Karpas-422 (cell line): ENCODE data around the gene PTTG1IP2. TPM values are rescaled to one million over a fixed set of nuclear protein-coding genes. Genes with fewer than 3 reads are reported as not detected.
"Not testable (repeated sequence)": the region's sequence is repeated elsewhere in the genome, so short reads cannot be mapped to it uniquely, and the experiment has no call there.

Source experiments
- DNase-seq: peaks from one replicate; pipeline ENCODE4 v3.0.0-alpha.2; 2015
- H2AFZ ChIP-seq: fragments of 200-600 bp; sonication (generic); 2 replicates; pipeline ENCODE4 v1.6.1; 2014; ENCODE audit warnings: antibody characterized with exemption, low read length, mixed read lengths
- H3K27ac ChIP-seq: fragments of 200-600 bp; sonication (generic); 2 replicates; pipeline ENCODE4 v1.5.1; 2014; ENCODE audit warnings: mild to moderate bottlenecking, low read length, moderate library complexity
- H3K27me3 ChIP-seq: fragments of 200-600 bp; sonication (generic); 2 replicates; pipeline ENCODE4 v1.6.1; 2014; ENCODE audit warnings: low read length, mixed read lengths
- H3K36me3 ChIP-seq: fragments of 200-600 bp; sonication (generic); 2 replicates; pipeline ENCODE4 v1.6.1; 2014; ENCODE audit warnings: low read length, mixed read lengths; ENCODE audit not compliant: insufficient read depth
- H3K4me1 ChIP-seq: fragments of 200-600 bp; sonication (generic); 2 replicates; pipeline ENCODE4 v1.6.1; 2014; ENCODE audit warnings: mild to moderate bottlenecking, low read length, mixed read lengths
- H3K4me2 ChIP-seq: fragments of 200-600 bp; sonication (generic); 2 replicates; pipeline ENCODE4 v1.6.1; 2014; ENCODE audit warnings: low read length, low read depth, mild to moderate bottlenecking; ENCODE audit not compliant: poor library complexity, severe bottlenecking
- H3K4me3 ChIP-seq: fragments of 200-600 bp; sonication (generic); 2 replicates; pipeline ENCODE4 v1.5.1; 2014; ENCODE audit warnings: mild to moderate bottlenecking, antibody characterized with exemption, low read length, mixed read lengths
- H3K79me2 ChIP-seq: fragments of 200-600 bp; sonication (generic); 2 replicates; pipeline ENCODE4 v1.6.1; 2014; ENCODE audit warnings: mild to moderate bottlenecking, low read length, mixed read lengths
- H3K9ac ChIP-seq: fragments of 200-600 bp; sonication (generic); 2 replicates; pipeline ENCODE4 v1.6.0; 2014; ENCODE audit warnings: low read length
- H3K9me2 ChIP-seq: fragments of 200-600 bp; sonication (generic), shearing (Covaris generic); replicated peaks from 2 replicates; pipeline ENCODE4 v1.6.0; 2014; ENCODE audit warnings: mild to moderate bottlenecking, low read length, moderate library complexity; ENCODE audit not compliant: insufficient read depth
- H3K9me3 ChIP-seq: fragments of 300-700, 200-600 bp; sonication (generic); 2 replicates; pipeline ENCODE4 v1.6.1; 2014; ENCODE audit warnings: low read length, mixed read lengths
- H4K20me1 ChIP-seq: fragments of 200-600 bp; sonication (generic); 2 replicates; pipeline ENCODE4 v1.6.1; 2014; ENCODE audit warnings: mild to moderate bottlenecking, antibody characterized with exemption, low read length, low read depth; ENCODE audit not compliant: insufficient read depth
- total RNA-seq: library from RNA; depleted of rRNA; stranded (reverse); fragments of >200 nt; shearing (Covaris generic); gene quantifications from 2 replicates; pipeline ENCODE4 v1.2.3, GENCODE V29; 2014; ENCODE audit warnings: low replicate concordance

Gene PTTG1IP2
- total RNA-seq, 1 experiment from 2014 or later: not detected

GRCh38 chr7:90463151-90463628, 6.2 kb upstream of the PTTG1IP2 start:
- peak overlapping the region; percentile 24 for H3K4me2 ChIP-seq
- H3K4me3 ChIP-seq: peak overlapping the region; percentile 28; the same call in 1 of the 2 replicates
- H3K27ac ChIP-seq: not testable (repeated sequence)

DNA sequence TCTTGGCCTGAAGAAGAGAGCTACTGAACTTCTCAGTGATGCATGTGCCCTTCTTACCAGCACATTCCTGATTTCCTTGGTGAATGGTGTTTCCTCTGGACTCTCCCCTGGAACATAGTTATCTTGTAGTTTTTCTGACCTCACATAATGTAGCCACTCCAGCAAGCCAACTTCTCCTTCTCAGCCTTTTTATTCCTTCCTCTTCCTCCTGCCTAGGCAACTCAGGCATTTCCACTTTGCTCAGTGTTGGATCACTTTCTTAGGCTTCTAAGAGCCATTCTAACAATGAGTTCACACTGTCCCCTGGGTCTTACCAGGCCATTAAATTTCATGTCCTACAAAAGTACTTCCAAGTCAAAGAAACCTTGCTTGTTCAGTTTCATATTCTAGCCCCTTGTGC, 3.6 kb upstream of the PTTG1IP2 start:
- Histone ChIP-seq H3K9me2 (no peaks in the 10 kb centered on the region), H4K20me1 (no peaks in the 10 kb centered on the region), H3K4me2 (no peak overlapping the region), H3K4me1 (no peaks in the 10 kb centered on the region), H3K4me3 (no peak overlapping the region), H3K79me2 (no peaks in the 10 kb centered on the region), H3K9me3 (peaks cover 3% of the 10 kb centered on the region; the same call in 1 of the 2 replicates), H3K36me3 (no peaks in the 10 kb centered on the region), H3K9ac (no peak overlapping the region), H2AFZ (no peak overlapping the region), H3K27me3 (0 out of 2 replicates have a peak, but pooled peaks cover 3% of the 10 kb centered on the region), H3K27ac (no peak overlapping the region)
- DNase-seq: no peak

More at GRCh38 chr7:90463151-90463628, 6.2 kb upstream of the PTTG1IP2 start:
- not testable (repeated sequence) for H3K79me2 ChIP-seq, H3K36me3 ChIP-seq, H4K20me1 ChIP-seq, DNase-seq, H3K9ac ChIP-seq, H3K9me3 ChIP-seq, H3K4me1 ChIP-seq, H3K27me3 ChIP-seq, H3K9me2 ChIP-seq
- H2AFZ ChIP-seq: peak overlapping the region; percentile 18; the same call in 1 of the 2 replicates

GRCh38 chr7:90472805-90473540, 3.5 kb downstream of the PTTG1IP2 start:
- no peak for DNase-seq
- H3K36me3 ChIP-seq: no peaks in the 10 kb centered on the region
- no peak overlapping the region for H3K27ac ChIP-seq
- no peaks in the 10 kb centered on the region for H3K4me1 ChIP-seq
- no peaks in the 10 kb centered on the region for H3K9me2 ChIP-seq
- no peak overlapping the region for H3K4me2 ChIP-seq
- H3K27me3 ChIP-seq: 0 out of 2 replicates have a peak, but pooled peaks cover 3% of the 10 kb centered on the region
- H3K79me2 ChIP-seq: no peaks in the 10 kb centered on the region
- H3K9me3 ChIP-seq: no peaks in the 10 kb centered on the region
- no peak overlapping the region for H3K9ac ChIP-seq
- no peak overlapping the region for H2AFZ ChIP-seq
- no peaks in the 10 kb centered on the region for H4K20me1 ChIP-seq
- no peak overlapping the region for H3K4me3 ChIP-seq

- Histone ChIP-seq H3K4me2 (no peak overlapping the region), H3K79me2 (no peaks in the 10 kb centered on the region), H3K36me3 (no peaks in the 10 kb centered on the region), H3K4me1 (no peaks in the 10 kb centered on the region), H3K9me2 (no peaks in the 10 kb centered on the region), H3K27me3 (0 out of 2 replicates have a peak, but pooled peaks cover 3% of the 10 kb centered on the region), H2AFZ (no peak overlapping the region), H3K4me3 (no peak overlapping the region), H3K9ac (no peak overlapping the region), H4K20me1 (no peaks in the 10 kb centered on the region), H3K9me3 (no peaks in the 10 kb centered on the region), H3K27ac (no peak overlapping the region)
- DNase-seq: no peak
Observed at GRCh38 chr7:90473814-90474213, 4.4 kb downstream of the PTTG1IP2 start.

DNA sequence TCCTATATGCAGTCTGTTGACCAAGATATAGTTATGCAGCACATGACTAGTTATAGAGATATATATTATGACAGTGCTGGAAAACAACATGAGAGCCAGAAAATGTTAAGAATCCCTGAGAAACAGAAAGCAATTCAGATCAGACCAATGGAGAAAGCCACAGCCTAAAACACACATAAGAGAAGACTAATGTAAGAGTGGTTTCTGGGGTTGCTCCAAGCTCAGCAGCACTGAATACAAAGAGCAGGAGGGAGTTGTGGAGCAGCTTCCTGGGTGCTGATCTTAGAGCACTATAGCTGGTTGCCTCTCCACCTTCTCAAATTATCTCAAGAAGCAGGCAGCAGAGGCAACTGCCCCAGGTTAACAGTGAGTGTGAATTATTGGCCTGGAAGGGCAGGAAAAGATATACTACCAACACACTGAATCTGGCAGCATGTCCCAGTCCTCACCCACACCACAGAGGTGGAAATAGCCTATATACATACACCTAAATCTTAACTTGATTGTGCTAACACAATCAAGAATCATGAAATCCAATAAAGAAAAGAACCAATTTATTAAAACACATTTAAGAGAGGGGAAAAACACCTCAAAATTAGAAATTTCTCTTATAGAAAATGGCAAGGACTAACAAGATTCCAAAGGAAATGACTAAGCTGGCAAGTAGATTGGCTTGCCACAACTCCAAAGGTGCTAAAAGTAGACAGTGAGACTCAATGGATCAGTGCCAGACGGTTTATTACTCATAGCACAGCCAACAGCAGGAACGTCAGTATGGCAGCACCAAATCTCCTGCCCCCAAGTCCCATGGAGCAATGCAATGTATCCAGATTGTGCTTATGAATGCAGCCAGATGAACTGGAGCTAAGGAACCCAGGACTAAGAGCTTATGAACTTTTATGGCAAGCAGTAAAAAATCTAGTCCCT, 5.1 kb downstream of the PTTG1IP2 start:
- no peak overlapping the region for H2AFZ ChIP-seq
- DNase-seq: no peak
- no peaks in the 10 kb centered on the region for H3K79me2 ChIP-seq
- no peaks in the 10 kb centered on the region for H3K36me3 ChIP-seq
- H3K27ac ChIP-seq: no peak overlapping the region
- no peaks in the 10 kb centered on the region for H3K4me1 ChIP-seq
- H3K4me3 ChIP-seq: no peak overlapping the region
- no peak overlapping the region for H3K4me2 ChIP-seq
- H4K20me1 ChIP-seq: no peaks in the 10 kb centered on the region
- H3K9ac ChIP-seq: no peak overlapping the region
- no peaks in the 10 kb centered on the region for H3K9me3 ChIP-seq
- no peaks in the 10 kb centered on the region for H3K9me2 ChIP-seq
- H3K27me3 ChIP-seq: 0 out of 2 replicates have a peak, but pooled peaks cover 3% of the 10 kb centered on the region

GRCh38 chr7:90483251-90483650, 13.8 kb downstream of the PTTG1IP2 start:
- Histone ChIP-seq H3K4me1 (no peaks in the 10 kb centered on the region), H3K79me2 (no peaks in the 10 kb centered on the region), H3K9me2 (no peaks in the 10 kb centered on the region), H3K27ac (no peak overlapping the region), H2AFZ (no peak overlapping the region), H3K36me3 (no peaks in the 10 kb centered on the region), H3K27me3 (no peaks in the 10 kb centered on the region), H3K4me2 (no peak overlapping the region), H3K9ac (no peak overlapping the region), H3K9me3 (no peaks in the 10 kb centered on the region), H4K20me1 (no peaks in the 10 kb centered on the region), H3K4me3 (no peak overlapping the region)
- no peak for DNase-seq

- H3K4me3 ChIP-seq: no peak overlapping the region
- no peak overlapping the region for H3K27ac ChIP-seq
- H3K9ac ChIP-seq: no peak overlapping the region
- H2AFZ ChIP-seq: no peak overlapping the region
- H4K20me1 ChIP-seq: no peaks in the 10 kb centered on the region
- H3K4me2 ChIP-seq: no peak overlapping the region
- no peaks in the 10 kb centered on the region for H3K27me3 ChIP-seq
- H3K9me3 ChIP-seq: no peaks in the 10 kb centered on the region
- H3K36me3 ChIP-seq: no peaks in the 10 kb centered on the region
- H3K4me1 ChIP-seq: no peaks in the 10 kb centered on the region
- no peaks in the 10 kb centered on the region for H3K79me2 ChIP-seq
- no peaks in the 10 kb centered on the region for H3K9me2 ChIP-seq
- no peak for DNase-seq
Observed at GRCh38 chr7:90484706-90485105, 15.3 kb downstream of the PTTG1IP2 start.

- DNase-seq: no peak
- H3K36me3 ChIP-seq: no peaks in the 10 kb centered on the region
- no peaks in the 10 kb centered on the region for H3K79me2 ChIP-seq
- no peaks in the 10 kb centered on the region for H3K9me2 ChIP-seq
- no peak overlapping the region for H3K4me3 ChIP-seq
- H3K27ac ChIP-seq: no peak overlapping the region
- no peak overlapping the region for H3K9ac ChIP-seq
- no peaks in the 10 kb centered on the region; the same call in 1 of the 2 replicates for H3K27me3 ChIP-seq
- H4K20me1 ChIP-seq: no peaks in the 10 kb centered on the region
- H3K4me1 ChIP-seq: no peaks in the 10 kb centered on the region
- no peak overlapping the region for H2AFZ ChIP-seq
- H3K4me2 ChIP-seq: no peak overlapping the region
- no peaks in the 10 kb centered on the region for H3K9me3 ChIP-seq
Observed at GRCh38 chr7:90485734-90486316, 16.4 kb downstream of the PTTG1IP2 start.
